Endodermal cell (in vitro differentiated cells): Measurements from ENCODE around the gene ZNF397. TPM values are rescaled to one million over a fixed set of nuclear protein-coding genes. Genes with fewer than 3 reads are reported as not detected.

Experiments used
- DNase-seq: peaks from one replicate; pipeline ENCODE4 v3.0.0-alpha.2; 2017
- H3K27ac ChIP-seq: 2 replicates; pipeline ENCODE4 v1.5.1; 2013; ENCODE audit warnings: mild to moderate bottlenecking, low read depth, low read length, moderate library complexity
- H3K27me3 ChIP-seq: 2 replicates; pipeline ENCODE4 v1.6.1; 2013; ENCODE audit warnings: mild to moderate bottlenecking, low read length, moderate library complexity; ENCODE audit not compliant: insufficient read depth, control insufficient read depth, poor library complexity, severe bottlenecking
- H3K36me3 ChIP-seq: 2 replicates; pipeline ENCODE4 v1.7.0; 2013; ENCODE audit warnings: mild to moderate bottlenecking, low read length, moderate library complexity; ENCODE audit not compliant: control insufficient read depth, insufficient read depth
- H3K4me1 ChIP-seq: one replicate; pipeline ENCODE4 v1.7.0; 2013; ENCODE audit warnings: low read length; ENCODE audit not compliant: control insufficient read depth, insufficient read depth
- H3K4me3 ChIP-seq: 2 replicates; pipeline ENCODE4 v1.5.1; 2013; ENCODE audit warnings: mild to moderate bottlenecking, low read length, moderate library complexity
- H3K9ac ChIP-seq: 2 replicates; pipeline ENCODE4 v1.6.1; 2013; ENCODE audit warnings: mild to moderate bottlenecking, low read length, moderate library complexity; ENCODE audit not compliant: poor library complexity, severe bottlenecking; ENCODE audit errors: extremely low read depth
- H3K9me3 ChIP-seq: 2 replicates; pipeline ENCODE4 v1.6.1; 2013; ENCODE audit warnings: mild to moderate bottlenecking, low read length, moderate library complexity; ENCODE audit not compliant: control insufficient read depth
- H3K27ac Mint-ChIP-seq: 2 replicates; pipeline ENCODE4 v1.8.0; 2020; ENCODE audit warnings: mixed read lengths
- H3K27me3 Mint-ChIP-seq: 2 replicates; pipeline ENCODE4 v1.8.0; 2021; ENCODE audit warnings: mild to moderate bottlenecking, mixed read lengths; ENCODE audit not compliant: insufficient read depth
- H3K36me3 Mint-ChIP-seq: 2 replicates; pipeline ENCODE4 v1.8.0; 2020; ENCODE audit warnings: low read depth, mixed read lengths
- H3K4me1 Mint-ChIP-seq: 2 replicates; pipeline ENCODE4 v1.8.0; 2020; ENCODE audit warnings: mixed read lengths
- H3K4me3 Mint-ChIP-seq: 2 replicates; pipeline ENCODE4 v1.8.0; 2020; ENCODE audit warnings: mild to moderate bottlenecking, moderate library complexity, mixed read lengths
- H3K9me3 Mint-ChIP-seq: 2 replicates; pipeline ENCODE4 v1.8.0; 2020; ENCODE audit warnings: mild to moderate bottlenecking, mixed read lengths
- WGBS, 2 experiments: methylation state at CpG; one replicate each; pipeline versions ENCODE4 v1.1.5 to v1.1.7; 2013; ENCODE audit warnings: missing lambda C conversion rate in 2 of 2, mixed read lengths in 1 of 2; ENCODE audit not compliant: insufficient coverage in 1 of 2, insufficient read length in 1 of 2; 5-methylcytosine and 5-hydroxymethylcytosine counted together
- total RNA-seq, 2 donors: library from RNA; stranded (reverse); fragmentation: NEBNext Ultra II Directional in 1 of 2; extraction: Animal tissue kit (Norgen Biotek cat#: 25700) in 1 of 2; gene quantifications; 2 replicates in 1 of 2; 3 replicates in 1 of 2; pipeline ENCODE4 v1.2.1, GENCODE V29; 2021
- TF ChIP-seq, protein P1 (sequence below): fragments of 200-600 bp; sonication (generic); conservative IDR thresholded peaks from 2 replicates; pipeline ENCODE4 v1.5.0; 2021; ENCODE audit warnings: antibody characterized with exemption, mild to moderate bottlenecking

ZNF397 gene
- total RNA-seq, 2 donors from 2014 or later: 44.1 to 64.6 TPM

DNA sequence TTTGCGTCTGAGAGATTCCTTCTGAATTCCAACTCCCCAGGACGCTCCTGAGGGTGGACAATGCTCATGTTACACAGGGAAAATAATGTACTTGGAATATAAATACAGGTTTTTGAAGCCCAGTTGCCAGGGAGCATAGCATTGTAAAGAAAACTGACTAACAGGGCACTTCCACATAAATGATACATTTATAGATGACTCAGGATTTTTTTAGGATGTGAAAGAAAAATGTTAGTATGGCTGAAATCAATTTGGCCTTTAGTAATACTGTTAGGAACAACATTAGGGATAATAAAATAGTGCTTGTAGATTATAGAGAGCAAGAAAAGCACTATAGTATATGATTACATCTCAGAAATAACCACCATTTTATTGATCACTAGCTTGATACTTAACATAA is 23.6 kb downstream of the ZNF397 start:
- Histone ChIP-seq H3K4me3 (no peak overlapping the region), H3K27ac (no peak overlapping the region), H3K9me3 (peaks cover 16% of the 10 kb centered on the region), H3K27me3 (no peaks in the 10 kb centered on the region), H3K4me1 (no peaks in the 10 kb centered on the region), H3K36me3 (peaks cover 21% of the 10 kb centered on the region), H3K9ac (no peak overlapping the region)
- no peak for DNase-seq
- H3K4me1 Mint-ChIP-seq: no peaks in the 10 kb centered on the region
- peaks cover 74% of the 10 kb centered on the region for H3K36me3 Mint-ChIP-seq
- TF ChIP-seq, protein P1, sequence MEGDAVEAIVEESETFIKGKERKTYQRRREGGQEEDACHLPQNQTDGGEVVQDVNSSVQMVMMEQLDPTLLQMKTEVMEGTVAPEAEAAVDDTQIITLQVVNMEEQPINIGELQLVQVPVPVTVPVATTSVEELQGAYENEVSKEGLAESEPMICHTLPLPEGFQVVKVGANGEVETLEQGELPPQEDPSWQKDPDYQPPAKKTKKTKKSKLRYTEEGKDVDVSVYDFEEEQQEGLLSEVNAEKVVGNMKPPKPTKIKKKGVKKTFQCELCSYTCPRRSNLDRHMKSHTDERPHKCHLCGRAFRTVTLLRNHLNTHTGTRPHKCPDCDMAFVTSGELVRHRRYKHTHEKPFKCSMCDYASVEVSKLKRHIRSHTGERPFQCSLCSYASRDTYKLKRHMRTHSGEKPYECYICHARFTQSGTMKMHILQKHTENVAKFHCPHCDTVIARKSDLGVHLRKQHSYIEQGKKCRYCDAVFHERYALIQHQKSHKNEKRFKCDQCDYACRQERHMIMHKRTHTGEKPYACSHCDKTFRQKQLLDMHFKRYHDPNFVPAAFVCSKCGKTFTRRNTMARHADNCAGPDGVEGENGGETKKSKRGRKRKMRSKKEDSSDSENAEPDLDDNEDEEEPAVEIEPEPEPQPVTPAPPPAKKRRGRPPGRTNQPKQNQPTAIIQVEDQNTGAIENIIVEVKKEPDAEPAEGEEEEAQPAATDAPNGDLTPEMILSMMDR: no peak
- no peak overlapping the region for H3K27ac Mint-ChIP-seq
- 88 to 100% methylated on average over 2 of the region's 2 CpGs for WGBS, 2 experiments
- H3K9me3 Mint-ChIP-seq: peaks cover 25% of the 10 kb centered on the region
- no peak overlapping the region for H3K4me3 Mint-ChIP-seq
- H3K27me3 Mint-ChIP-seq: no peaks in the 10 kb centered on the region

DNA sequence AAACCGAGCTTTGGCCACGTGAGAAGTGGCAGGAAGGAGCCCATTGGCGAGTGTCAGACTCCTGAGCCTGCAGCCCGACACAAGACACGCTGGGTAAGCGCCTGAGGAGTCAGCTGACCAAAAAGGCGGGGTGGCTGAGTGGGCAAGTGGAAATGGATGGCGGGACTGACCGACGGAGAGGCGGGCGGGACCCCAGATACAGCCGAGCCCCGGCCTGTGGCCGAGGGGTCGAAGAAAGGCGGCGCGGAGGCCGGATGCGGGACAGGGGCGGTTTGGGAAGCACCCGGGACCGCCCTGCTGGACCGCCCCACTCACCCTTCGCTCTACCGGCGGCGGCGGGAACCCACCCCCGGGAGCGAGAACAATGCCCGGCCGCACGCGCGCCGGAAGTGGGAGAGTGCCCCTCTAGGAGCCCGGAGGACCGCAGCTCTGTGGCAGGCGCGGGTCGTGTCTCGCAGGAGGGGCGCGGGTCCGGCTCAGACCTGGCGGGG is 26.4 kb downstream of the ZNF397 start:
- WGBS, 2 experiments: 80 to 97% methylated on average over 1 to 45 of the region's 48 CpGs
- no peak overlapping the region for H3K27ac ChIP-seq
- no peak for DNase-seq
- Mint-ChIP-seq H3K4me1 (no peaks in the 10 kb centered on the region), H3K27ac (no peak overlapping the region), H3K9me3 (peaks cover 35% of the 10 kb centered on the region), H3K4me3 (peak overlapping the region; percentile 34), H3K36me3 (peaks cover 58% of the 10 kb centered on the region), H3K27me3 (no peaks in the 10 kb centered on the region)
- no peaks in the 10 kb centered on the region for H3K27me3 ChIP-seq
- peaks cover 25% of the 10 kb centered on the region for H3K9me3 ChIP-seq
- H3K36me3 ChIP-seq: peaks cover 13% of the 10 kb centered on the region
- no peaks in the 10 kb centered on the region for H3K4me1 ChIP-seq
- no peak overlapping the region for H3K9ac ChIP-seq
- TF ChIP-seq, protein P1: no peak
- H3K4me3 ChIP-seq: no peak overlapping the region

GRCh38 chr18:35267809-35268208 is 27.0 kb downstream of the ZNF397 start:
- Histone ChIP-seq H3K36me3 (peaks cover 7% of the 10 kb centered on the region), H3K27me3 (no peaks in the 10 kb centered on the region), H3K9me3 (peaks cover 27% of the 10 kb centered on the region), H3K4me3 (no peak overlapping the region), H3K27ac (no peak overlapping the region), H3K9ac (no peak overlapping the region), H3K4me1 (no peaks in the 10 kb centered on the region)
- 91 to 95% methylated on average over 28 to 30 of the region's 30 CpGs for WGBS, 2 experiments
- Mint-ChIP-seq H3K27ac (no peak overlapping the region), H3K9me3 (peaks cover 41% of the 10 kb centered on the region), H3K27me3 (no peaks in the 10 kb centered on the region), H3K36me3 (peaks cover 58% of the 10 kb centered on the region), H3K4me1 (no peaks in the 10 kb centered on the region), H3K4me3 (peak overlapping the region; percentile 34)
- TF ChIP-seq, protein P1: no peak
- DNase-seq: no peak
